Osteocyte (in vitro differentiated cells): ENCODE data around the gene FBXO46. TPM values are rescaled to one million over a fixed set of nuclear protein-coding genes. Genes with fewer than 3 reads are reported as not detected.

Source experiments
- DNase-seq: peaks from one replicate; pipeline ENCODE4 v3.0.0; 2021; ENCODE audit warnings: mixed read lengths; ENCODE audit not compliant: unreplicated experiment; ENCODE audit errors: extremely low spot score
- H3K27ac Mint-ChIP-seq: one replicate; pipeline ENCODE4 v1.8.0; 2021; ENCODE audit warnings: mild to moderate bottlenecking, mixed read lengths; ENCODE audit not compliant: unreplicated experiment
- H3K27me3 Mint-ChIP-seq: one replicate; pipeline ENCODE4 v1.8.0; 2021; ENCODE audit warnings: mixed read lengths; ENCODE audit not compliant: unreplicated experiment
- H3K36me3 Mint-ChIP-seq: one replicate; pipeline ENCODE4 v1.8.0; 2021; ENCODE audit warnings: mixed read lengths; ENCODE audit not compliant: unreplicated experiment
- H3K4me1 Mint-ChIP-seq: one replicate; pipeline ENCODE4 v1.8.0; 2021; ENCODE audit warnings: mixed read lengths; ENCODE audit not compliant: unreplicated experiment
- H3K4me3 Mint-ChIP-seq: one replicate; pipeline ENCODE4 v1.8.0; 2021; ENCODE audit warnings: mild to moderate bottlenecking, moderate library complexity, mixed read lengths; ENCODE audit not compliant: unreplicated experiment
- H3K9me3 Mint-ChIP-seq: one replicate; pipeline ENCODE4 v1.8.0; 2021; ENCODE audit warnings: mixed read lengths; ENCODE audit not compliant: unreplicated experiment
- total RNA-seq: library from RNA; stranded (reverse); gene quantifications from 2 replicates; pipeline ENCODE4 v1.2.1, GENCODE V29; 2021
- TF ChIP-seq, protein P1 (sequence below): fragments of 200-600 bp; sonication (generic); IDR thresholded peaks from 2 replicates; pipeline ENCODE4 v1.5.0; 2021; ENCODE audit warnings: antibody characterized with exemption, mild to moderate bottlenecking, moderate library complexity

Gene FBXO46
- total RNA-seq, 1 donor from 2014 or later: 18.3 TPM

DNA sequence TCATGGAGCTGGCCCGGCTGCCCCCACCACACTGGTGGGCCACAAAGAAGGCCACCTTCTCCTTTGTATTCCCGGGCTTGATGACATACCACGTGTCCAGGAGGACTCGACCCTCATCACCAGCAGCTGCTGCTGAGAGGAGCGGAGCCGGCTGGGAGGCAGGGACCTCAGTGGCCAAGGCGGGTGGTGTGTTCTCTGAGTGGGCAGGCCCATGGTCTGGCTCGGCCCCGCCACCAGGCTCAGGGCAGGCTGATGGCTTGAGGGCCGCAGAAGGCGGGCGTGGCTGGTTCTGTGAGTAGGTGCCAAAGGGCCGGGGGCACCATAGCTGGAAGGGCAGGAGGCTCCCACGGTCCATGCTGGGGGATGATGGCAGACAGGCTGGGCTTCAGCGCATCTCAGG lies 17.6 kb downstream of the FBXO46 start:
- Mint-ChIP-seq H3K4me3 (no peak overlapping the region), H3K9me3 (no peaks in the 10 kb centered on the region), H3K27ac (no peak overlapping the region), H3K36me3 (peaks cover 14% of the 10 kb centered on the region), H3K27me3 (no peaks in the 10 kb centered on the region), H3K4me1 (peaks cover 25% of the 10 kb centered on the region)
- TF ChIP-seq, protein P1, sequence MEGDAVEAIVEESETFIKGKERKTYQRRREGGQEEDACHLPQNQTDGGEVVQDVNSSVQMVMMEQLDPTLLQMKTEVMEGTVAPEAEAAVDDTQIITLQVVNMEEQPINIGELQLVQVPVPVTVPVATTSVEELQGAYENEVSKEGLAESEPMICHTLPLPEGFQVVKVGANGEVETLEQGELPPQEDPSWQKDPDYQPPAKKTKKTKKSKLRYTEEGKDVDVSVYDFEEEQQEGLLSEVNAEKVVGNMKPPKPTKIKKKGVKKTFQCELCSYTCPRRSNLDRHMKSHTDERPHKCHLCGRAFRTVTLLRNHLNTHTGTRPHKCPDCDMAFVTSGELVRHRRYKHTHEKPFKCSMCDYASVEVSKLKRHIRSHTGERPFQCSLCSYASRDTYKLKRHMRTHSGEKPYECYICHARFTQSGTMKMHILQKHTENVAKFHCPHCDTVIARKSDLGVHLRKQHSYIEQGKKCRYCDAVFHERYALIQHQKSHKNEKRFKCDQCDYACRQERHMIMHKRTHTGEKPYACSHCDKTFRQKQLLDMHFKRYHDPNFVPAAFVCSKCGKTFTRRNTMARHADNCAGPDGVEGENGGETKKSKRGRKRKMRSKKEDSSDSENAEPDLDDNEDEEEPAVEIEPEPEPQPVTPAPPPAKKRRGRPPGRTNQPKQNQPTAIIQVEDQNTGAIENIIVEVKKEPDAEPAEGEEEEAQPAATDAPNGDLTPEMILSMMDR: no peak
- no peak for DNase-seq

DNA sequence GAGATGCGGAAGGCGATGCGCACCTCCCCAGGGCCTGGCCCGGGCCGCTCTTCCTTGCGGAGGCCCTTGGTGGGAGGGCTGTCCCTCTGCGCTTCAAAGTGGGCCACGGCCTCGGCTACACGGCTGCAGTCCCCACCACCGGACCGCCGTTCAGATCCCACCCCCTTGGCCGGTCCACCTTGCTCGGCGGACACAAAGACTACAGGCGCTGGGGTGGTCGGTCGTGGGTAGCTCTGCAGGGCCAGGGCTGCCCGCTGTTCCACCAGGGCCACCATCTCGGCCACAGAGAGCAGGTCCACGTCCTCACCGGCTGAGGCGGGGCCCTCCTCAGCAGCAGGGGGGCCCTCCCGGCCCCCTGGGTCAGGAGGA lies 18.0 kb downstream of the FBXO46 start:
- Mint-ChIP-seq H3K27ac (no peak overlapping the region), H3K4me3 (no peak overlapping the region), H3K9me3 (no peaks in the 10 kb centered on the region), H3K27me3 (no peaks in the 10 kb centered on the region), H3K36me3 (peaks cover 14% of the 10 kb centered on the region), H3K4me1 (peaks cover 21% of the 10 kb centered on the region)
- DNase-seq: no peak
- TF ChIP-seq, protein P1: no peak

DNA sequence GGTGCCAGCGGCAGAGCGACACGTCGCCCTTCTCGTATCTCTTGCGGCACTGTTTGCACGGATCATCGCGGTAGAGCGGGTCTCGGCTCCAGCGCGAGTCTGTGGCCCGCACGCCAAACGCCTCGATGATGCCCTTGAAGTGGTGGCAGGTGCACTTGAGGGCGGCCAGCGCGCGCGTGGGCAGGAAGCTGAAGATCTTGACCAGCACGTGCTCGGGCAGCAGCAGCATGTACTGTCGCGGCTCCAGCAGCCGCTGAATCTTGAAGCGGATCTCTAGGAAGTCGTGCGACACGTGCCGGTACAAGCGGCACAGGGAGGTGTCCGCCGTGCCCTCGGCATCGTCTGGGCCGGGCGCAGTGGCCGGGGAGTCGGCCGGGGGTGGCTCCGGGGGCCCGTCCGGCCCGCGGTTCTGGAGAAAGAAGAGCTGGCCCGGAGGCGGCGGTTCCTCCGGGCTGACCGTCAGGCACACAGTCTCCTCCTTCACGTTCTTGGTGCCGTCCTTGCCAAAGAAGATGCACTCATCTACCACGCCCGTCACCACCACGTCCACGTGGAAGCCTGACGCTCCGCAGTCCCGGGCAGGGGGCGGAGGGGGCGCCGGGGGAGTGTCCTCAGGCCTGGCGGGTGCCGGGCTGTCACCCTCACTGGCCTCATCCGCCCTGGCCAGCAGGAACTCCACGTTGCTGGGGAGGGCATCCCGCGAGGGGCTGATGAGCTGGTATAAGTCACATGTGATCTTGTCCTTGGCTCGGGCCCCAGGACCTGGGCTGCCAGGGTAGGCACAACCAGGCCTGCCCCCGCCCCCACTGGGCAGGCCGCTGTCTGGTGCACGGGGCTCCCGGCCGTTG lies 18.6 kb downstream of the FBXO46 start:
- TF ChIP-seq, protein P1: no peak
- DNase-seq: no peak
- Mint-ChIP-seq H3K4me1 (peaks cover 18% of the 10 kb centered on the region), H3K27ac (no peak overlapping the region), H3K9me3 (no peaks in the 10 kb centered on the region), H3K36me3 (peaks cover 14% of the 10 kb centered on the region), H3K27me3 (no peaks in the 10 kb centered on the region), H3K4me3 (no peak overlapping the region)

DNA sequence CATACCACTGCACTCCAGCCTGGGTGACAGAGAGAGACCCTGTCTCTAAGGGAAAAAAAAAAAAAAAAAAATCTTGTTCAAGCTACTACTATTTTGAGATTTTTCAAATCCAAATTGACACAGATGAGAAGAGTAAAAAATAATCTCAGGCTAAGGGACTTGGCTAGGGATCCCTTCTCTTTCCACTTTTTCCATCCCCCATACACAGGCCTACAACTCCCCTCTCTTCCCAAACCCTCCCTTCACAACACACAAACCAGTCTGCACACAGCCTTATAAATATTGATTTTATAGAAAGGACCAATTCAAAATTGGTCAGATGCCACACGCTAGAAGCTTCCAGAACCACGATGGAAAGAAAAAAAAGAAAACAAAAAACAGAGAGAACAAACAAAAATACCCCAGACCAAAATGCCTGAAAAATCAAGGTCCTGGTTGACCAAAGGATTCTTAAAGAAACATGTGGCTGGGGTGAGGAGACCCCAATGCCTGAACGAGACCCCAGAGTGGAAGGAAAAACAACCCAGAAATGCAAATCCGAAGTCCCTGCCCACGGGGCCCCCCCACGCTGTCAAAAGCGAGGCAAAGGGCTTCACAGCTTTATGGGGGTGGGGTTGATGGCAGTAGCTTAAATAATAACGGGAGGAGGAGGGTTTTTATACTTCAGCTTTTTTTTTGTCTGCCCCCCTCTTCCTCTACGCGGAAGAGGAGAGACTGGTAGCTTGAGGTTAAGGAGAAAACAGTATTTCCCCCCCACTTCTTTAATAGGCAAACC lies 20.2 kb downstream of the FBXO46 start:
- H3K36me3 Mint-ChIP-seq: peaks cover 14% of the 10 kb centered on the region
- TF ChIP-seq, protein P1: no peak
- no peak for DNase-seq
- H3K9me3 Mint-ChIP-seq: no peaks in the 10 kb centered on the region
- H3K27ac Mint-ChIP-seq: peak overlapping the region; percentile 19
- H3K27me3 Mint-ChIP-seq: no peaks in the 10 kb centered on the region
- peaks cover 8% of the 10 kb centered on the region for H3K4me1 Mint-ChIP-seq
- H3K4me3 Mint-ChIP-seq: no peak overlapping the region
